DOHH2 (cell line): ENCODE measurements around the gene CWC27.

Experiments used
- H3F3A ChIP-seq: fragments of 200-600 bp; sonication (generic), shearing (Covaris generic); 2 replicates; pipeline ENCODE4 v1.6.0; 2016; ENCODE audit warnings: antibody characterized with exemption, mild to moderate bottlenecking; ENCODE audit not compliant: control insufficient read depth, insufficient read depth
- H3K27ac ChIP-seq: fragments of 200-600 bp; sonication (generic); 2 replicates; pipeline ENCODE4 v1.5.1; 2014; ENCODE audit warnings: low read depth, mild to moderate bottlenecking, low read length, moderate library complexity
- H3K27me3 ChIP-seq: fragments of 200-600 bp; sonication (generic); 2 replicates; pipeline ENCODE4 v1.6.1; 2014; ENCODE audit warnings: mild to moderate bottlenecking, low read length, mixed read lengths; ENCODE audit not compliant: control insufficient read depth
- H3K36me3 ChIP-seq: fragments of 200-600 bp; sonication (generic); 2 replicates; pipeline ENCODE4 v1.6.1; 2014; ENCODE audit warnings: mild to moderate bottlenecking, low read length, moderate library complexity, mixed read lengths; ENCODE audit not compliant: control insufficient read depth
- H3K4me1 ChIP-seq: fragments of 200-600 bp; sonication (generic); 2 replicates; pipeline ENCODE4 v1.6.1; 2014; ENCODE audit warnings: mild to moderate bottlenecking, low read length, mixed read lengths; ENCODE audit not compliant: control insufficient read depth
- H3K4me2 ChIP-seq: fragments of 200-600 bp; sonication (generic); 2 replicates; pipeline ENCODE4 v1.6.0; 2014; ENCODE audit warnings: mild to moderate bottlenecking, low read length, moderate library complexity
- H3K4me3 ChIP-seq: fragments of 200-600 bp; sonication (generic); 2 replicates; pipeline ENCODE4 v1.5.1; 2014; ENCODE audit warnings: mild to moderate bottlenecking, low read length, mixed read lengths
- H3K79me2 ChIP-seq: fragments of 200-600 bp; sonication (generic); 2 replicates; pipeline ENCODE4 v1.6.1; 2014; ENCODE audit warnings: mild to moderate bottlenecking, low read length, mixed read lengths; ENCODE audit not compliant: control insufficient read depth
- H3K9me2 ChIP-seq: fragments of 200-600 bp; sonication (generic); replicated peaks from 2 replicates; pipeline ENCODE4 v1.6.1; 2014; ENCODE audit warnings: mild to moderate bottlenecking, low read length, mixed read lengths; ENCODE audit not compliant: control insufficient read depth
- H3K9me3 ChIP-seq: fragments of 200-600 bp; sonication (generic); 2 replicates; pipeline ENCODE4 v1.6.1; 2014; ENCODE audit warnings: antibody characterized with exemption, low read length, mixed read lengths; ENCODE audit not compliant: control insufficient read depth, insufficient read depth
- H4K20me1 ChIP-seq: fragments of 200-600 bp; sonication (generic); 2 replicates; pipeline ENCODE4 v1.6.0; 2014; ENCODE audit warnings: low read depth, mild to moderate bottlenecking, antibody characterized with exemption, low read length, moderate library complexity; ENCODE audit not compliant: control insufficient read depth, insufficient read depth
- CTCF ChIP-seq: fragments of 200-600 bp; sonication (generic); IDR thresholded peaks from one replicate; pipeline ENCODE4 v1.5.1; 2014; ENCODE audit warnings: antibody characterized with exemption, mild to moderate bottlenecking, low read depth, low read length; ENCODE audit not compliant: poor library complexity, severe bottlenecking
- EZH2phosphoT487 ChIP-seq: fragments of 200-600 bp; sonication (generic); IDR thresholded peaks from 2 replicates; pipeline ENCODE4 v1.6.1; 2017; ENCODE audit warnings: borderline replicate concordance, mild to moderate bottlenecking, antibody characterized with exemption, low read length, moderate library complexity, mixed read lengths

The CWC27 gene

GRCh38 chr5:65030056-65030455 is 261.3 kb downstream of the CWC27 start:
- no peak overlapping the region for H3K27ac ChIP-seq
- no peaks in the 10 kb centered on the region for H3K9me3 ChIP-seq
- no peak overlapping the region for H3K4me2 ChIP-seq
- no peaks in the 10 kb centered on the region for H3K9me2 ChIP-seq
- no peaks in the 10 kb centered on the region for H3K36me3 ChIP-seq
- H3K4me3 ChIP-seq: no peak overlapping the region
- H3F3A ChIP-seq: 0 out of 2 replicates have a peak, but pooled peaks cover 2% of the 10 kb centered on the region
- H4K20me1 ChIP-seq: no peaks in the 10 kb centered on the region
- H3K79me2 ChIP-seq: no peaks in the 10 kb centered on the region
- TF ChIP-seq EZH2phosphoT487: no peak
- TF ChIP-seq CTCF: no peak
- no peaks in the 10 kb centered on the region for H3K27me3 ChIP-seq
- peaks cover 52% of the 10 kb centered on the region for H3K4me1 ChIP-seq

GRCh38 chr5:65032250-65032649 is 263.5 kb downstream of the CWC27 start:
- no peak overlapping the region for H3K4me3 ChIP-seq
- H3K36me3 ChIP-seq: no peaks in the 10 kb centered on the region
- H3K4me1 ChIP-seq: peaks cover 49% of the 10 kb centered on the region
- H3K9me3 ChIP-seq: no peaks in the 10 kb centered on the region
- TF ChIP-seq EZH2phosphoT487 (no peak), CTCF (no peak)
- H3K79me2 ChIP-seq: no peaks in the 10 kb centered on the region
- no peak overlapping the region for H3K27ac ChIP-seq
- no peaks in the 10 kb centered on the region for H3K9me2 ChIP-seq
- no peaks in the 10 kb centered on the region for H4K20me1 ChIP-seq
- no peaks in the 10 kb centered on the region for H3K27me3 ChIP-seq
- H3F3A ChIP-seq: 0 out of 2 replicates have a peak, but pooled peaks cover 4% of the 10 kb centered on the region
- H3K4me2 ChIP-seq: no peak overlapping the region

GRCh38 chr5:65034029-65034812 is 265.5 kb downstream of the CWC27 start:
- Histone ChIP-seq H3K27ac (peak overlapping the region; percentile 42), H3K9me2 (no peaks in the 10 kb centered on the region)

More at GRCh38 chr5:65034029-65034812, 265.5 kb downstream of the CWC27 start:
- Histone ChIP-seq H4K20me1 (no peaks in the 10 kb centered on the region; the same call in 1 of the 2 replicates), H3F3A (0 out of 2 replicates have a peak, but pooled peaks cover 4% of the 10 kb centered on the region), H3K9me3 (no peaks in the 10 kb centered on the region), H3K27me3 (no peaks in the 10 kb centered on the region), H3K4me3 (peak overlapping the region; percentile 82), H3K79me2 (no peaks in the 10 kb centered on the region), H3K4me1 (peaks cover 45% of the 10 kb centered on the region), H3K36me3 (no peaks in the 10 kb centered on the region), H3K4me2 (peak overlapping the region; percentile 92)
- TF ChIP-seq EZH2phosphoT487 (no peak), CTCF (no peak)
